BE2C (cell line): ENCODE results near the gene CGN. TPM values are rescaled to one million over a fixed set of nuclear protein-coding genes. Genes with fewer than 3 reads are reported as not detected.
A peak's percentile ranks its signal among the peaks of the same experiment; 100 is the strongest.

Experiments used
- DNase-seq: peaks from one replicate; pipeline ENCODE4 v3.0.0-alpha.2; 2020
- H3K27me3 ChIP-seq: fragments of 250-450 bp; sonication (Bioruptor Pico); 2 replicates; pipeline ENCODE4 v1.5.1; 2020; ENCODE audit warnings: mild to moderate bottlenecking
- H3K36me3 ChIP-seq: fragments of 250-450 bp; sonication (Bioruptor Pico); 2 replicates; pipeline ENCODE4 v1.5.1; 2020; ENCODE audit warnings: mild to moderate bottlenecking
- H3K4me1 ChIP-seq: fragments of 250-450 bp; sonication (Bioruptor Pico); 2 replicates; pipeline ENCODE4 v1.5.1; 2020
- H3K4me3 ChIP-seq: 2 replicates; pipeline ENCODE4 v1.5.1; 2011; ENCODE audit warnings: low read depth, low read length
- H3K9me3 ChIP-seq: fragments of 250-450 bp; sonication (Bioruptor Pico); 2 replicates; pipeline ENCODE4 v1.5.1; 2020
- polyA plus RNA-seq: library from polyadenylated mRNA; unstranded; fragments of >200 nt; gene quantifications from one replicate; pipeline ENCODE4 v1.2.1, GENCODE V29; 2012; ENCODE audit warnings: low read depth, missing spikeins; ENCODE audit not compliant: insufficient read length, insufficient read depth
- TF ChIP-seq, protein P1 (sequence below): IDR thresholded peaks from 2 replicates; pipeline ENCODE4 v1.5.1; 2012; ENCODE audit warnings: mild to moderate bottlenecking, low read depth, low read length

The CGN gene, protein sequence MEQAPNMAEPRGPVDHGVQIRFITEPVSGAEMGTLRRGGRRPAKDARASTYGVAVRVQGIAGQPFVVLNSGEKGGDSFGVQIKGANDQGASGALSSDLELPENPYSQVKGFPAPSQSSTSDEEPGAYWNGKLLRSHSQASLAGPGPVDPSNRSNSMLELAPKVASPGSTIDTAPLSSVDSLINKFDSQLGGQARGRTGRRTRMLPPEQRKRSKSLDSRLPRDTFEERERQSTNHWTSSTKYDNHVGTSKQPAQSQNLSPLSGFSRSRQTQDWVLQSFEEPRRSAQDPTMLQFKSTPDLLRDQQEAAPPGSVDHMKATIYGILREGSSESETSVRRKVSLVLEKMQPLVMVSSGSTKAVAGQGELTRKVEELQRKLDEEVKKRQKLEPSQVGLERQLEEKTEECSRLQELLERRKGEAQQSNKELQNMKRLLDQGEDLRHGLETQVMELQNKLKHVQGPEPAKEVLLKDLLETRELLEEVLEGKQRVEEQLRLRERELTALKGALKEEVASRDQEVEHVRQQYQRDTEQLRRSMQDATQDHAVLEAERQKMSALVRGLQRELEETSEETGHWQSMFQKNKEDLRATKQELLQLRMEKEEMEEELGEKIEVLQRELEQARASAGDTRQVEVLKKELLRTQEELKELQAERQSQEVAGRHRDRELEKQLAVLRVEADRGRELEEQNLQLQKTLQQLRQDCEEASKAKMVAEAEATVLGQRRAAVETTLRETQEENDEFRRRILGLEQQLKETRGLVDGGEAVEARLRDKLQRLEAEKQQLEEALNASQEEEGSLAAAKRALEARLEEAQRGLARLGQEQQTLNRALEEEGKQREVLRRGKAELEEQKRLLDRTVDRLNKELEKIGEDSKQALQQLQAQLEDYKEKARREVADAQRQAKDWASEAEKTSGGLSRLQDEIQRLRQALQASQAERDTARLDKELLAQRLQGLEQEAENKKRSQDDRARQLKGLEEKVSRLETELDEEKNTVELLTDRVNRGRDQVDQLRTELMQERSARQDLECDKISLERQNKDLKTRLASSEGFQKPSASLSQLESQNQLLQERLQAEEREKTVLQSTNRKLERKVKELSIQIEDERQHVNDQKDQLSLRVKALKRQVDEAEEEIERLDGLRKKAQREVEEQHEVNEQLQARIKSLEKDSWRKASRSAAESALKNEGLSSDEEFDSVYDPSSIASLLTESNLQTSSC
- polyA plus RNA-seq: 26.1 TPM

DNA sequence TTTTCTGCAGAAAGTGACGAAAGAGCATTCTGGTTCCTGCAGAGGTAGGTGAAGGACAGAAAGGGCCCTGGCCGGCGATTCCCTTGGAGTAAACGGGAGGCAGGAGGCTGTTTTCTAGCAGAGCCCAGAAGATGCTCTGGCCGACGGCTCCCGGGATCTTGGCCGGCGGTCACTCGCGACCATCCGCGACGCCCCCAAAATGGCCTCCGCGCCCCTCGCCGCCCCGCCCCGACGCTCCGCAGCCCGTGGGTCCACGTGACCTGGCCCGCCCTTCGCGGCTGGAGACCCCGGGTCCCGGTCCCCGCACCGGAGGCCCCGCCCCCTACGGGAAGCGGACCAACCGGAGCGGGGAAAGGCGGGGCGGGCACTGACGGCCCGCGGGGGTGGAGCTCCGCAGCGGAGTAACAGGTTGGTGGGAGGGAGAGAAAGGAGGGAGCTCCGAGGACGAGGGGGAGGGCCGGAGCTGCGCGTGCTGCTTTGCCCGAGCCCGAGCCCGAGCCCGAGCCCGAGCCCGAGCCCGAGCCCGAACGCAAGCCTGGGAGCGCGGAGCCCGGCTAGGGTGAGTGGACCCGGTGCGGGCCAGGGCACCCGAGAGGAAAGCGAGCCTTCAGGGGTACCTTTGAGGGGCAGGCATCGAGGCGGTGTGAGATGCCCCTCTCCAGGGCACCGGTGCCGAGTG lies at the start of gene CGN:
Gene CGN, plus strand, starts transcription at position 431 of the 679 bp plus-strand sequence. CDS start 7,133 bp downstream, outside the sequence.
- TF ChIP-seq, protein P1, sequence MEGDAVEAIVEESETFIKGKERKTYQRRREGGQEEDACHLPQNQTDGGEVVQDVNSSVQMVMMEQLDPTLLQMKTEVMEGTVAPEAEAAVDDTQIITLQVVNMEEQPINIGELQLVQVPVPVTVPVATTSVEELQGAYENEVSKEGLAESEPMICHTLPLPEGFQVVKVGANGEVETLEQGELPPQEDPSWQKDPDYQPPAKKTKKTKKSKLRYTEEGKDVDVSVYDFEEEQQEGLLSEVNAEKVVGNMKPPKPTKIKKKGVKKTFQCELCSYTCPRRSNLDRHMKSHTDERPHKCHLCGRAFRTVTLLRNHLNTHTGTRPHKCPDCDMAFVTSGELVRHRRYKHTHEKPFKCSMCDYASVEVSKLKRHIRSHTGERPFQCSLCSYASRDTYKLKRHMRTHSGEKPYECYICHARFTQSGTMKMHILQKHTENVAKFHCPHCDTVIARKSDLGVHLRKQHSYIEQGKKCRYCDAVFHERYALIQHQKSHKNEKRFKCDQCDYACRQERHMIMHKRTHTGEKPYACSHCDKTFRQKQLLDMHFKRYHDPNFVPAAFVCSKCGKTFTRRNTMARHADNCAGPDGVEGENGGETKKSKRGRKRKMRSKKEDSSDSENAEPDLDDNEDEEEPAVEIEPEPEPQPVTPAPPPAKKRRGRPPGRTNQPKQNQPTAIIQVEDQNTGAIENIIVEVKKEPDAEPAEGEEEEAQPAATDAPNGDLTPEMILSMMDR: no peak
- Histone ChIP-seq H3K36me3 (no peaks in the 10 kb centered on the region), H3K9me3 (no peaks in the 10 kb centered on the region), H3K4me3 (peak within 1 kb of the TSS; percentile 61), H3K27me3 (no peaks in the 10 kb centered on the region), H3K4me1 (peaks cover 27% of the 10 kb centered on the region)
- DNase-seq: peak; percentile 98

GRCh38 chr1:151461694-151462093 lies 49.5 kb upstream of the CGN start:
- no peaks in the 10 kb centered on the region for H3K9me3 ChIP-seq
- no peak for DNase-seq
- TF ChIP-seq, protein P1: no peak
- no peaks in the 10 kb centered on the region for H3K27me3 ChIP-seq
- H3K36me3 ChIP-seq: no peaks in the 10 kb centered on the region
- no peak overlapping the region for H3K4me3 ChIP-seq
- peaks cover 5% of the 10 kb centered on the region for H3K4me1 ChIP-seq

DNA sequence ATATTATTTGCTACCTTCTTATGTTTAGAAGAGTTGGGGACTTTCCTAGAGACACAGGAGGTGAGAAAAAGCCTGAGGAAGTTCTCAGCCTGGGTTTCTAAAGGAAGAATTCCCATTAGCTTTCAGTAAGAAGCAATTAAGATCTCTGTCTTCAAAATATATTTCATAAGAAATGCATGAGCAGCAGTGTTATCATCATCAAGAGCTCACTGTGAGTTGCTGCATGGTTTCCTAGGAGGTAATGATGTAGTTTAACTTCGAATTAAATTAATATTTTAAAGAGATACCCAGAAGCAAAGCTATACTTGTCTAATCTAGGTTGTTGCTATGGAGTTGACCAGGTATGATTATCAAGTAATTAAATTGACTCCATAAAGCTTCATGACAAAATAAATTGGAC lies 46.2 kb upstream of the CGN start:
- Histone ChIP-seq H3K4me3 (no peak overlapping the region), H3K4me1 (no peaks in the 10 kb centered on the region), H3K9me3 (no peaks in the 10 kb centered on the region), H3K27me3 (no peaks in the 10 kb centered on the region), H3K36me3 (no peaks in the 10 kb centered on the region)
- no peak for DNase-seq
- TF ChIP-seq, protein P1: no peak

- Histone ChIP-seq H3K9me3 (no peaks in the 10 kb centered on the region), H3K4me1 (peaks cover 13% of the 10 kb centered on the region), H3K4me3 (0 out of 2 replicates have a peak overlapping the region, but pooled peaks have one; percentile 25), H3K36me3 (no peaks in the 10 kb centered on the region), H3K27me3 (no peaks in the 10 kb centered on the region)
- DNase-seq: no peak
- TF ChIP-seq, protein P1: no peak
Measured at GRCh38 chr1:151472856-151473731, 38.1 kb upstream of the CGN start.

DNA sequence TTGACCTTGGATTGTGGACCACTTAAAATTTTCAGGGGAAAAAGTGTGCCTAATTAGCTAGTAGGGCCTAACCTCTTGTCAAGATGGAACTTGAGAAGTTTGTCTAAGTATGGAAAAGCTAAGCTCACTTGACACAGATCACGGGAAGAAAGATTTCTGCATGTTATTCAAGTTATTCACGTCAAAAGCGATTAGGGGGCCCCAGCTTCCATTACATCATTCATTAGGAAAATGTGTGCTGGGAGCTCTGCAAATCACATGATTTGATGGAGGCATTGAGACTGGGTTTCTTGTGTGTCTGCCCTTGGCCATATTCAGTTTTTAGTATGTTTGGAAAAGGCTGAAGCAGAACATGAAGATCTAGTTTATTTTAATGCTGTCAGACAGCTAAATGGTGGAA lies 36.4 kb upstream of the CGN start:
- Histone ChIP-seq H3K9me3 (no peaks in the 10 kb centered on the region), H3K36me3 (no peaks in the 10 kb centered on the region), H3K4me3 (no peak overlapping the region), H3K4me1 (peaks cover 13% of the 10 kb centered on the region), H3K27me3 (no peaks in the 10 kb centered on the region)
- TF ChIP-seq, protein P1: no peak
- DNase-seq: no peak
